ENCODE results near the gene CADM2.

Gene CADM2

GRCh38 chr3:84960581-84960980, 1.8 kb downstream of the CADM2 start:
- no peak overlapping the region for H3K4me3 ChIP-seq (ENCODE audit: control insufficient read depth, low read depth, low read length)
- TF ChIP-seq, protein P1, sequence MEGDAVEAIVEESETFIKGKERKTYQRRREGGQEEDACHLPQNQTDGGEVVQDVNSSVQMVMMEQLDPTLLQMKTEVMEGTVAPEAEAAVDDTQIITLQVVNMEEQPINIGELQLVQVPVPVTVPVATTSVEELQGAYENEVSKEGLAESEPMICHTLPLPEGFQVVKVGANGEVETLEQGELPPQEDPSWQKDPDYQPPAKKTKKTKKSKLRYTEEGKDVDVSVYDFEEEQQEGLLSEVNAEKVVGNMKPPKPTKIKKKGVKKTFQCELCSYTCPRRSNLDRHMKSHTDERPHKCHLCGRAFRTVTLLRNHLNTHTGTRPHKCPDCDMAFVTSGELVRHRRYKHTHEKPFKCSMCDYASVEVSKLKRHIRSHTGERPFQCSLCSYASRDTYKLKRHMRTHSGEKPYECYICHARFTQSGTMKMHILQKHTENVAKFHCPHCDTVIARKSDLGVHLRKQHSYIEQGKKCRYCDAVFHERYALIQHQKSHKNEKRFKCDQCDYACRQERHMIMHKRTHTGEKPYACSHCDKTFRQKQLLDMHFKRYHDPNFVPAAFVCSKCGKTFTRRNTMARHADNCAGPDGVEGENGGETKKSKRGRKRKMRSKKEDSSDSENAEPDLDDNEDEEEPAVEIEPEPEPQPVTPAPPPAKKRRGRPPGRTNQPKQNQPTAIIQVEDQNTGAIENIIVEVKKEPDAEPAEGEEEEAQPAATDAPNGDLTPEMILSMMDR (conservative IDR thresholded peaks at IDR 0.05; ENCODE audit: control insufficient read depth, insufficient read depth, low read depth, low read length) = no peak
- no peak for DNase-seq (ENCODE audit: low read depth)

- TF ChIP-seq, protein P1 (conservative IDR thresholded peaks at IDR 0.05; ENCODE audit: control insufficient read depth, insufficient read depth, low read depth, low read length) = no peak
- no peak for DNase-seq (ENCODE audit: low read depth)
- H3K4me3 ChIP-seq (ENCODE audit: control insufficient read depth, low read depth, low read length) = no peak overlapping the region
These were observed 2.2 kb downstream of the CADM2 start for GRCh38 chr3:84961011-84961410.

- DNase-seq (ENCODE audit: low read depth) = no peak
- H3K4me3 ChIP-seq (ENCODE audit: control insufficient read depth, low read depth, low read length) = no peak overlapping the region
- TF ChIP-seq, protein P1 (conservative IDR thresholded peaks at IDR 0.05; ENCODE audit: control insufficient read depth, insufficient read depth, low read depth, low read length) = no peak
These were observed 2.9 kb downstream of the CADM2 start for GRCh38 chr3:84961521-84962255.

GRCh38 chr3:84962415-84962814, 3.6 kb downstream of the CADM2 start:
- DNase-seq (ENCODE audit: low read depth) = no peak
- TF ChIP-seq, protein P1 (conservative IDR thresholded peaks at IDR 0.05; ENCODE audit: control insufficient read depth, insufficient read depth, low read depth, low read length) = no peak
- H3K4me3 ChIP-seq (ENCODE audit: control insufficient read depth, low read depth, low read length) = no peak overlapping the region

GRCh38 chr3:84963137-84963536, 4.3 kb downstream of the CADM2 start:
- no peak overlapping the region for H3K4me3 ChIP-seq (ENCODE audit: control insufficient read depth, low read depth, low read length)
- no peak for DNase-seq (ENCODE audit: low read depth)
- TF ChIP-seq, protein P1 (conservative IDR thresholded peaks at IDR 0.05; ENCODE audit: control insufficient read depth, insufficient read depth, low read depth, low read length) = no peak

GRCh38 chr3:84965141-84965540, 6.4 kb downstream of the CADM2 start:
- no peak for DNase-seq (ENCODE audit: low read depth)
- no peak overlapping the region for H3K4me3 ChIP-seq (ENCODE audit: control insufficient read depth, low read depth, low read length)
- TF ChIP-seq, protein P1 (conservative IDR thresholded peaks at IDR 0.05; ENCODE audit: control insufficient read depth, insufficient read depth, low read depth, low read length) = no peak

All from fibroblast of mammary gland (primary cell).